CD4-positive, alpha-beta T cell treated with Interleukin-15 for 1 hour (primary cell): ENCODE results near the gene SLC37A1.
A peak's percentile ranks its signal among the peaks of the same experiment; 100 is the strongest.
"Not testable (repeated sequence)": the region's sequence is repeated elsewhere in the genome, so short reads cannot be mapped to it uniquely, and the experiment has no call there.

ENCODE experiments used
- DNase-seq: peaks from one replicate; pipeline ENCODE4 v3.0.0-alpha.2; 2020

Gene SLC37A1

GRCh38 chr21:42597487-42598158, 84.0 kb downstream of the SLC37A1 start:
- no peak for DNase-seq

GRCh38 chr21:42598159-42598735, 84.6 kb downstream of the SLC37A1 start:
- no peak for DNase-seq

- DNase-seq: no peak
These were observed 85.8 kb downstream of the SLC37A1 start for GRCh38 chr21:42599486-42599885.

- no peak for DNase-seq
These were observed 86.3 kb downstream of the SLC37A1 start for GRCh38 chr21:42599962-42600361.

- no peak for DNase-seq
These were observed 88.0 kb downstream of the SLC37A1 start for GRCh38 chr21:42601656-42602055.

- DNase-seq: no peak
These were observed 93.5 kb downstream of the SLC37A1 start for GRCh38 chr21:42607102-42607501.

GRCh38 chr21:42607525-42608102, 94.0 kb downstream of the SLC37A1 start:
- DNase-seq: no peak

- no peak for DNase-seq
These were observed 94.8 kb downstream of the SLC37A1 start for GRCh38 chr21:42608446-42608845.

GRCh38 chr21:42609811-42610210, 96.2 kb downstream of the SLC37A1 start:
- no peak for DNase-seq

- DNase-seq: no peak
These were observed 98.2 kb downstream of the SLC37A1 start for GRCh38 chr21:42611852-42612251.

GRCh38 chr21:42612390-42612789, 98.7 kb downstream of the SLC37A1 start:
- no peak for DNase-seq

- no peak for DNase-seq
These were observed 100.1 kb downstream of the SLC37A1 start for GRCh38 chr21:42613756-42614155.

- peak; percentile 37 for DNase-seq
These were observed 100.7 kb downstream of the SLC37A1 start for GRCh38 chr21:42614396-42614795.

- DNase-seq: peak; percentile 56
These were observed 101.2 kb downstream of the SLC37A1 start for GRCh38 chr21:42614811-42615351.

GRCh38 chr21:42615377-42615776, 101.7 kb downstream of the SLC37A1 start:
- DNase-seq: not testable (repeated sequence)

GRCh38 chr21:42615924-42616323, 102.3 kb downstream of the SLC37A1 start:
- DNase-seq: no peak

GRCh38 chr21:42616446-42616845, 102.8 kb downstream of the SLC37A1 start:
- no peak for DNase-seq

GRCh38 chr21:42616941-42617340, 103.3 kb downstream of the SLC37A1 start:
- no peak for DNase-seq

- DNase-seq: no peak
These were observed 103.8 kb downstream of the SLC37A1 start for GRCh38 chr21:42617486-42617885.

GRCh38 chr21:42618707-42619102, 105.1 kb downstream of the SLC37A1 start:
- no peak for DNase-seq

- no peak for DNase-seq
These were observed 105.5 kb downstream of the SLC37A1 start for GRCh38 chr21:42619166-42619565.

- DNase-seq: no peak
These were observed 106.2 kb downstream of the SLC37A1 start for GRCh38 chr21:42619841-42620240.

GRCh38 chr21:42621166-42621818, 107.6 kb downstream of the SLC37A1 start:
- no peak for DNase-seq

- DNase-seq: no peak
These were observed 108.1 kb downstream of the SLC37A1 start for GRCh38 chr21:42621819-42622177.
